ENCODE measurements around the gene DGKB.

Gene DGKB

GRCh38 chr7:14902589-14903067, at the start of gene DGKB:
DGKB (minus strand) TSS chr7:14902751.
- peak; percentile 57 for DNase-seq (ENCODE audit: low read depth, low spot score)

GRCh38 chr7:14950013-14950412, 47.5 kb upstream of the DGKB start:
- no peak for DNase-seq (ENCODE audit: low read depth, low spot score)

- no peak for DNase-seq (ENCODE audit: low read depth, low spot score)
Observed at GRCh38 chr7:14938181-14938580, 35.6 kb upstream of the DGKB start.

- no peak for DNase-seq (ENCODE audit: low read depth, low spot score)
Observed at GRCh38 chr7:14937581-14937980, 35.0 kb upstream of the DGKB start.

GRCh38 chr7:14936554-14936953, 34.0 kb upstream of the DGKB start:
- DNase-seq (ENCODE audit: low read depth, low spot score) = peak; percentile 65

GRCh38 chr7:14934839-14935238, 32.3 kb upstream of the DGKB start:
- peak; percentile 2 for DNase-seq (ENCODE audit: low read depth, low spot score)

- peak; percentile 2 for DNase-seq (ENCODE audit: low read depth, low spot score)
Observed at GRCh38 chr7:14931511-14932215, 29.1 kb upstream of the DGKB start.

GRCh38 chr7:14924398-14924797, 21.8 kb upstream of the DGKB start:
- no peak for DNase-seq (ENCODE audit: low read depth, low spot score)

GRCh38 chr7:14911077-14911476, 8.5 kb upstream of the DGKB start:
- DNase-seq (ENCODE audit: low read depth, low spot score) = no peak

GRCh38 chr7:14908697-14909096, 6.1 kb upstream of the DGKB start:
- DNase-seq (ENCODE audit: low read depth, low spot score) = no peak

GRCh38 chr7:14905764-14906163, 3.2 kb upstream of the DGKB start:
- peak; percentile 24 for DNase-seq (ENCODE audit: low read depth, low spot score)

GRCh38 chr7:14900051-14900450, 2.5 kb downstream of the DGKB start:
- no peak for DNase-seq (ENCODE audit: low read depth, low spot score)

GRCh38 chr7:14899030-14899429, 3.5 kb downstream of the DGKB start:
- DNase-seq (ENCODE audit: low read depth, low spot score) = no peak

- no peak for DNase-seq (ENCODE audit: low read depth, low spot score)
Observed at GRCh38 chr7:14896461-14896860, 6.1 kb downstream of the DGKB start.

- no peak for DNase-seq (ENCODE audit: low read depth, low spot score)
Observed at GRCh38 chr7:14894826-14895225, 7.7 kb downstream of the DGKB start.

- no peak for DNase-seq (ENCODE audit: low read depth, low spot score)
Observed at GRCh38 chr7:14892961-14893360, 9.6 kb downstream of the DGKB start.

GRCh38 chr7:14891289-14891688, 11.3 kb downstream of the DGKB start:
- DNase-seq (ENCODE audit: low read depth, low spot score) = no peak

GRCh38 chr7:14888962-14889361, 13.6 kb downstream of the DGKB start:
- peak; percentile 41 for DNase-seq (ENCODE audit: low read depth, low spot score)

GRCh38 chr7:14886533-14886932, 16.0 kb downstream of the DGKB start:
- no peak for DNase-seq (ENCODE audit: low read depth, low spot score)

GRCh38 chr7:14875941-14876587, 26.5 kb downstream of the DGKB start:
- no peak for DNase-seq (ENCODE audit: low read depth, low spot score)

GRCh38 chr7:14871880-14872279, 30.7 kb downstream of the DGKB start:
- no peak for DNase-seq (ENCODE audit: low read depth, low spot score)

GRCh38 chr7:14870394-14870793, 32.2 kb downstream of the DGKB start:
- DNase-seq (ENCODE audit: low read depth, low spot score) = no peak

GRCh38 chr7:14868937-14869336, 33.6 kb downstream of the DGKB start:
- DNase-seq (ENCODE audit: low read depth, low spot score) = no peak
